Fibroblast of mammary gland (primary cell): Measurements from ENCODE around the gene CDX2.

Source experiments
- DNase-seq: peaks from one replicate; pipeline ENCODE4 v3.0.0-alpha.2; 2010; ENCODE audit warnings: low read depth
- H3K4me3 ChIP-seq: 2 replicates; pipeline ENCODE4 v1.5.1; 2011; ENCODE audit warnings: low read depth, mild to moderate bottlenecking, low read length, moderate library complexity; ENCODE audit not compliant: control insufficient read depth
- CTCF ChIP-seq: conservative IDR thresholded peaks from 2 replicates; pipeline ENCODE4 v1.5.1; 2011; ENCODE audit warnings: low read depth, low read length, inconsistent platforms; ENCODE audit not compliant: control insufficient read depth, insufficient read depth

The CDX2 gene

GRCh38 chr13:27960362-27961226 lies 8.5 kb downstream of the CDX2 start:
- H3K4me3 ChIP-seq = no peak overlapping the region
- TF ChIP-seq CTCF = peak; percentile 18
- DNase-seq = peak; percentile 22

GRCh38 chr13:27959976-27960361 lies 9.1 kb downstream of the CDX2 start:
- DNase-seq = no peak
- no peak overlapping the region for H3K4me3 ChIP-seq

GRCh38 chr13:27956576-27957300 lies 12.4 kb downstream of the CDX2 start:
- no peak overlapping the region for H3K4me3 ChIP-seq
- DNase-seq = no peak
- no peak for TF ChIP-seq CTCF

More at GRCh38 chr13:27959976-27960361, 9.1 kb downstream of the CDX2 start:
- TF ChIP-seq CTCF = no peak

- DNase-seq = no peak
- H3K4me3 ChIP-seq = no peak overlapping the region
- no peak for TF ChIP-seq CTCF
Measured at GRCh38 chr13:27955014-27955591, 14.0 kb downstream of the CDX2 start.

- TF ChIP-seq CTCF = no peak
- H3K4me3 ChIP-seq = peak overlapping the region; percentile 20
Measured at GRCh38 chr13:27954406-27954851, 14.7 kb downstream of the CDX2 start.

GRCh38 chr13:27953676-27954405 lies 15.3 kb downstream of the CDX2 start:
- DNase-seq = peak; percentile 57
- no peak for TF ChIP-seq CTCF
- H3K4me3 ChIP-seq = peak overlapping the region; percentile 20

More at GRCh38 chr13:27954406-27954851, 14.7 kb downstream of the CDX2 start:
- no peak for DNase-seq
